Loucy (cell line): Measurements from ENCODE around the gene MUC5AC.

Experiments used
- EZH2phosphoT487 ChIP-seq: fragments of 200-600 bp; IDR thresholded peaks from 2 replicates; pipeline ENCODE4 v1.6.1; 2018; ENCODE audit warnings: antibody characterized with exemption, mild to moderate bottlenecking, moderate library complexity, borderline replicate concordance
- TF ChIP-seq, protein P1 (sequence below): fragments of 200-600 bp; sonication (generic); conservative IDR thresholded peaks from 2 replicates; pipeline ENCODE4 v1.5.1; 2014; ENCODE audit warnings: mild to moderate bottlenecking, antibody characterized with exemption, low read length

DNA sequence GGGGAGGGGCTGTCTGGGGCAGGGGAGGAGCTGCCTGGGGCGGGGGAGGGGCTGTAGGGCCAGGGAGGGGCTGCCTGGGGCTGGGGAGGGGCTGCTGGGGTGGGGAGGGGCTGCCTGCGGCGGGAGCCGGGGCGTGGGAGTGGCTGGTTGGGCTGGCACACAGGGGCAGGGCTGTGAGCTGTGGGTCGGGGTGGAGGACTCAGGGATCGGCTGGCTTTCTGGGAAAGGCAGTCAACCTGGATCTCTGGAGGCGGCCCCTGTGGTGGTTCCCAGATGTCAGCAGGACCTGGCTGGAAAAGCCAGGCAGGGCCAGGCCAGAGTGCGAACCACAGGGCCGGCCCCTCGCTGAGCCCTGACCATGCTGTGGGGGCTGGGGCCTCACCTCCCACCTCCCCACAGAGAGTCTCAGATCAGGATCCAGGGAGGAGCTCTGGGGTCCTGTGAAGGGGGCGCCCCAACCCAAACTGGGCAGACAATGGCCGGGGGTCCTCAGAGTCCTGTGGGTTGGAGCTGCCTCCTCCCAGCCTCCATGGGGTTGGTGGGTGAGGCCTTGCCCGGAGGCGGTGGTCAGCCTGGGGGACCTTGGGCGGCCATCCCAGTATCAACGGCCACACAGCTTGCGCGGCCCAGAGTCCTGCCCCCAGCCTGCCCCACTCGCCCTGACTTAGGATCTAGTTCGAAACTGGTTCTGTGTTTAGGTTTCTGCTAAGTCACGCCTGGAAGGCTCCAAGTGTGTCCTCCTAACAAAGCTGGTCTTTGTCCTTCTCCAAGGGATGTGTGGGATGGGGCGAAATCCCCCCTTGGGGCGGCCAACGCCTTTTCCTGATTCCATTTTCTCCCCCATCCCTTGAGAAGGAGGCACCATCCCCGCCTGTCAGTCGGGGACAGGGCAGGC, 67.0 kb downstream of the MUC5AC start:
- TF ChIP-seq, protein P1, sequence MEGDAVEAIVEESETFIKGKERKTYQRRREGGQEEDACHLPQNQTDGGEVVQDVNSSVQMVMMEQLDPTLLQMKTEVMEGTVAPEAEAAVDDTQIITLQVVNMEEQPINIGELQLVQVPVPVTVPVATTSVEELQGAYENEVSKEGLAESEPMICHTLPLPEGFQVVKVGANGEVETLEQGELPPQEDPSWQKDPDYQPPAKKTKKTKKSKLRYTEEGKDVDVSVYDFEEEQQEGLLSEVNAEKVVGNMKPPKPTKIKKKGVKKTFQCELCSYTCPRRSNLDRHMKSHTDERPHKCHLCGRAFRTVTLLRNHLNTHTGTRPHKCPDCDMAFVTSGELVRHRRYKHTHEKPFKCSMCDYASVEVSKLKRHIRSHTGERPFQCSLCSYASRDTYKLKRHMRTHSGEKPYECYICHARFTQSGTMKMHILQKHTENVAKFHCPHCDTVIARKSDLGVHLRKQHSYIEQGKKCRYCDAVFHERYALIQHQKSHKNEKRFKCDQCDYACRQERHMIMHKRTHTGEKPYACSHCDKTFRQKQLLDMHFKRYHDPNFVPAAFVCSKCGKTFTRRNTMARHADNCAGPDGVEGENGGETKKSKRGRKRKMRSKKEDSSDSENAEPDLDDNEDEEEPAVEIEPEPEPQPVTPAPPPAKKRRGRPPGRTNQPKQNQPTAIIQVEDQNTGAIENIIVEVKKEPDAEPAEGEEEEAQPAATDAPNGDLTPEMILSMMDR = no peak
- no peak for TF ChIP-seq EZH2phosphoT487
